GM10266 (cell line): Measurements from ENCODE around the gene AGAP3.

ENCODE experiments used
- DNase-seq: peaks from one replicate; pipeline ENCODE4 v3.0.0; 2012; ENCODE audit errors: extremely low spot score
- TF ChIP-seq, protein P1 (sequence below): IDR thresholded peaks from 2 replicates; pipeline ENCODE4 v1.5.1; 2012; ENCODE audit warnings: mild to moderate bottlenecking, low read depth; ENCODE audit not compliant: control insufficient read depth, insufficient read depth; ENCODE audit errors: missing control alignments

The AGAP3 gene

DNA sequence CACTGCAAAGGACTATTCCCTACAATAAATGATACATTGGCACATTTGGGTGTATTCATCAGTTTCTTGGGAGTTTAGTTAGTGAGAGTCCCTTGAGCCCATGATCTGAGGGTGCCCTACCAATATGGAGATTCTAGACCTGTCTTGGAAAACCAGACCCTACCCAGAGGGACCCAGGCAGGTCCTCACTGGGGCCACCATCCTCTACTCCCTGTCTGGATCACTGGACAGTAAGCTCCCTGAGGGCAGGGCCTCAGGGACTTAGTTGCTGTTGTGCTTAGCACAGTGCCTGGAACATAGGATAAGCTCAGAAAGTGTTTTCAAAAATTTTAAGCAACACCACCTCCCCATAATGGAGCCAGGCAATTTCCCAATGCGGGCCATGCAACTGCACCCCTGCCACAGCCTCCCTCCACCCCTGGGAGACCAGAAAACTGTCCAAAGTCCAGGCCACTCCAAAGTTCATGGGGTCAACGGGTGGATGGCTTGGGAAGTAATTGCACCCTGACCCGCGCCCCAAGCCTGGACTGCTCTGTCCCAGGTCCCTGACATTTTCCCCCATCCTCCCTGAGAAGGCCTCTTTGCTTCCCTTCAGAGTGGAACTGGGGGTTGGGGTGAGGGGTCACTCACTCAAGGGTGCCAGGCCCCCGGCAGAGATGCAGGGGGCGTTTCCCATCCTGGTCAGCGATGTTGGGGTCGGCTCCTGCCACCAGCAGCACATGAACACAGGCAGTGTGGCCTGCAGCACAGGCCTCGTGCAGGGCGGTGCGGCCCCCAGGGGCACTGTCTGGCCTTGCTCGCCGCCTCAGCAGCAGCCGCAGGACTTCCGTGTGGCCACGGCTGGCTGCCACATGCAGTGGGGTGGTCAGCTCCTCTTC, 99.7 kb downstream of the AGAP3 start:
- TF ChIP-seq, protein P1, sequence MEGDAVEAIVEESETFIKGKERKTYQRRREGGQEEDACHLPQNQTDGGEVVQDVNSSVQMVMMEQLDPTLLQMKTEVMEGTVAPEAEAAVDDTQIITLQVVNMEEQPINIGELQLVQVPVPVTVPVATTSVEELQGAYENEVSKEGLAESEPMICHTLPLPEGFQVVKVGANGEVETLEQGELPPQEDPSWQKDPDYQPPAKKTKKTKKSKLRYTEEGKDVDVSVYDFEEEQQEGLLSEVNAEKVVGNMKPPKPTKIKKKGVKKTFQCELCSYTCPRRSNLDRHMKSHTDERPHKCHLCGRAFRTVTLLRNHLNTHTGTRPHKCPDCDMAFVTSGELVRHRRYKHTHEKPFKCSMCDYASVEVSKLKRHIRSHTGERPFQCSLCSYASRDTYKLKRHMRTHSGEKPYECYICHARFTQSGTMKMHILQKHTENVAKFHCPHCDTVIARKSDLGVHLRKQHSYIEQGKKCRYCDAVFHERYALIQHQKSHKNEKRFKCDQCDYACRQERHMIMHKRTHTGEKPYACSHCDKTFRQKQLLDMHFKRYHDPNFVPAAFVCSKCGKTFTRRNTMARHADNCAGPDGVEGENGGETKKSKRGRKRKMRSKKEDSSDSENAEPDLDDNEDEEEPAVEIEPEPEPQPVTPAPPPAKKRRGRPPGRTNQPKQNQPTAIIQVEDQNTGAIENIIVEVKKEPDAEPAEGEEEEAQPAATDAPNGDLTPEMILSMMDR: no peak
- DNase-seq: no peak

DNA sequence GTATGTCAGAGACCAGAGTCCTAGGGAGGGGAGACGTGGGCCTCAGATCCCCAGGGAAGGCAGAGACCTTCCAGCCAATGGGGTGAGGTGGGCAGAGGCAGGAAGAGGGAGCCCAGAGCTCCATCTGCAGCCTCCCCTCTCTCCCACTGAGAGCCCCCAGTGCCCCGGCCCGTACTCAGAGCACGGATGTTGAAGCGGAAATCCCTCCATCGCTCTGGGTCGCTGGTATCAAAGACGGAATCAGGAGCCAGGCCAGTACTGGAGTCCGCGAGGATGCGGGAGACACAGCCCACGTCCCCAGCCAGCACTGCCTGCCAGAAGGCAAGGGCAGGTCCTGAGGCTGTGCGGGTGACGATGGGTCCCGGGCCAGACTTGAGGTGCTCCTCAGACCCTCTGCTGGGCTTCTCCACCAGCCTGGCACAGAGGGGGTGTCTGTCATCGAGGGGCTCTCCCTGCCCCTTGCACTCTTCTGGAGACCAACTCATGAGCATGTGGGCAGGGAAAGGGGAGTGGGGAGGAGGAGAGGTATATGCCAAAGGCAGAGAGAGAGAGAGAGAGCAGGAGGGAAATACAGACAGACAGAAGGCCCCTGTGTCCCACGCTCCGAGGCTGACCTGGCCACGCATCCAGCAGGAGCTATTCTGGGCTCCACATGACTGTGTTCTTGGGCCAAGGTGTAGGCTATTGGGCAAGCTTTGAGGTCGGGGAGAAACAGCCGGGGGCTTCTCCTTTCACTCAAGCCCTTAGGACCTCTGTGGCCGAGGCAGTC, 100.5 kb downstream of the AGAP3 start, which contains the start of gene ASB10:
TSS of gene ASB10 (minus strand) at position 611 of the 769 bp plus-strand sequence. CDS start at position 491, 120 bp downstream.
- no peak for DNase-seq

DNA sequence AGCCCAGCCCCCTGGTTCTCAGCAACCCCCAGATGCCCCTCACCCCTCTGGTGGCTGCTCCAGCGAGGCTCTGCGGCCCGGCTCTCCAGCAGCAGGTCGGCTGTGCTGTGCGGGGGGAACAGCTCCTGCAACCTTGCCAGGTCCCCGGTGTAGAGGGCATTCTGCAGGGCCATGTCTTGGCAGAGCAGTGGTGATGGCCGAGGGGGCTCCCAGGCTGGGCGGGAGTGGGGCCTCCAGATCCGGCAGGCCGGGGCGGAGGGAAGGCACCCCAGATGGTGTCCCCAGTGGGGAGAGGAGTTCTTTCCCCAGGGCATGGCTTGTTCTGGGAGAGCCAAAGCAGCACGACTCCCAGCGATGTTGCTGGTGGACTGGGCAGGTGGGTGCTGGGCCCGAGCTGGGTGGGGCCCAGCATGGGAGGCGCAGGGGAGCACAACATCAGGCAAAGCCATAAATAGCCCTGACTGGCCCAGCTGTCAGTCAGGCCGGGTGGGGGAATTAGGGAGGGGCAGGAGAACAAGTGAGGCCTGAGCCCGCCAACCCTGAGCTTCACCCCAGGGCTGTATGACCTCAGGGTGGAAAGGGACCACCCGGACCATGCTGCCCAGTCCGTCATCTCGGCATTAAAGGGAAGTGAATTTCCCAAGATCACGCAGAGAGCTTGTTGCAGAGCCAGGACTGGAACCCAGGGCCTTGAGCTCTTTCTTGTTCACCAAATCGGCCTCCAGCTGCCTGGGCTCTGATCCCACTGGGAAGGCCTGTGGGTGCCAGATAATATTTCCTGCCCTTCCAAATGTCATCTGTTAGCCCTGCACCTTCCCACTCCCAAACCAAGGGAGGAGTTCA, 101.4 kb downstream of the AGAP3 start:
- TF ChIP-seq, protein P1: no peak
- DNase-seq: no peak

More for the DNA sequence above, 100.5 kb downstream of the AGAP3 start, which contains the start of gene ASB10:
- TF ChIP-seq, protein P1: no peak

DNA sequence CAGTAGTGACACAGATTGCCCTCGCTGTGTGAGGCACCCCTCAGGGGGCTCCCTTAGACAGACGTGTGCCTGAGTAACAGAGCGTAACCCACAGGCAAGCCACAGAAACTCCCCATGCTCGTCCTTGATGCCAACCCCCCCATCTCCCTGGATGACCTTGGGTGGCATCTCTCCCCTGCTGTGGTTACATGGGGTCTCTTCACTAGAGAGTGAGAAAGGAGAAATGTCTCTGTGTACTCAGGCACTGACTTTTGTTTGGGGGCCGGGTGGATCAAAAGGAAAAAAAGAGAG, 101.9 kb downstream of the AGAP3 start:
- DNase-seq: no peak
- TF ChIP-seq, protein P1: no peak

DNA sequence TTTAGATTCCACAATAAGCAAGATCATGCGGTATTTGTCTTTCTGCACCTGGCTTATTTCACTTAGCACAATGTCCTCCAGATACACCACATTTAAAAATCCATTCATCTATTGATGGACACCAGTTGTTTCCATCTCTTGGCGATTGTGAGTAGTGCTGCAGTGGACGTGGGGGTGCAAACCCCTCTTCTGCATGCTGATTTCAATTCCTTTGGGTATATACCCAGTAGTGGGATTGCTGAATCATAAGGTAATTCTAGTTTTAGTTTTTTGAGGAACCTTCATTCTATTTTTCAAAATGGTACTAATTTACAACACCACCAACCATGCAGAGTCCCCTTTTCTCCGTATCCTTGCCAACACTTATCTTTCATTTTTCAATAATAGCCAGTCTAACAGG, 102.8 kb downstream of the AGAP3 start:
- TF ChIP-seq, protein P1: no peak
- DNase-seq: no peak

DNA sequence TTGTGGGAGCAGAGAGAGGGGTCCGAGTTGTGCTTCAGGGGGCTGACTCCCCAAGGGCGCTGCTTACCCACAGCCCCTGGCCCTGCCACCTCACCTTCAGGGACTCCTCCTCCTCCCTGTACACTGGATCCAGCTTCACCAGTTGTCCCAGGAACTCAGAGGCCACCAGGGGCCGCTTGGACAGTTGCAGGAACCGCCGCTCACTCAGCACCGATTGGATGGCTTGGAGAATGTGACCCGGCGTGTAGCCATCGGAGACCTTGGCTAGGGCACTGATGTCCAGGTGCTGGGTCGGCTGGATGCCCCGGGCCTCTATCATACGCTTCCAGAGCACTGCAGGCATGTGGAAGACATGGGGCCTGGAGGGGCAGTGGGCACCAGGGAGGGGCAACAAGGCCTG, 105.3 kb downstream of the AGAP3 start:
- no peak for DNase-seq
- TF ChIP-seq, protein P1: no peak
